C4-2B (cell line): Measurements from ENCODE around the gene PRKAR2B.

Experiments used
- H3K27ac ChIP-seq: fragments of 450-650 bp; 2 replicates; pipeline ENCODE4 v1.5.1; 2017
- ZFX ChIP-seq: fragments of 450-650 bp; IDR thresholded peaks from 2 replicates; pipeline ENCODE4 v1.6.1; 2017
- TF ChIP-seq, protein P1 (sequence below): fragments of 450-650 bp; conservative IDR thresholded peaks from 2 replicates; pipeline ENCODE4 v1.5.1; 2017; ENCODE audit warnings: mild to moderate bottlenecking

The PRKAR2B gene

GRCh38 chr7:107029061-107029763 is 15.3 kb upstream of the PRKAR2B start:
- TF ChIP-seq ZFX, result no peak
- no peak overlapping the region for H3K27ac ChIP-seq

GRCh38 chr7:107029764-107030286 is 14.7 kb upstream of the PRKAR2B start:
- TF ChIP-seq ZFX, result no peak
- TF ChIP-seq, protein P1, sequence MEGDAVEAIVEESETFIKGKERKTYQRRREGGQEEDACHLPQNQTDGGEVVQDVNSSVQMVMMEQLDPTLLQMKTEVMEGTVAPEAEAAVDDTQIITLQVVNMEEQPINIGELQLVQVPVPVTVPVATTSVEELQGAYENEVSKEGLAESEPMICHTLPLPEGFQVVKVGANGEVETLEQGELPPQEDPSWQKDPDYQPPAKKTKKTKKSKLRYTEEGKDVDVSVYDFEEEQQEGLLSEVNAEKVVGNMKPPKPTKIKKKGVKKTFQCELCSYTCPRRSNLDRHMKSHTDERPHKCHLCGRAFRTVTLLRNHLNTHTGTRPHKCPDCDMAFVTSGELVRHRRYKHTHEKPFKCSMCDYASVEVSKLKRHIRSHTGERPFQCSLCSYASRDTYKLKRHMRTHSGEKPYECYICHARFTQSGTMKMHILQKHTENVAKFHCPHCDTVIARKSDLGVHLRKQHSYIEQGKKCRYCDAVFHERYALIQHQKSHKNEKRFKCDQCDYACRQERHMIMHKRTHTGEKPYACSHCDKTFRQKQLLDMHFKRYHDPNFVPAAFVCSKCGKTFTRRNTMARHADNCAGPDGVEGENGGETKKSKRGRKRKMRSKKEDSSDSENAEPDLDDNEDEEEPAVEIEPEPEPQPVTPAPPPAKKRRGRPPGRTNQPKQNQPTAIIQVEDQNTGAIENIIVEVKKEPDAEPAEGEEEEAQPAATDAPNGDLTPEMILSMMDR, result no peak
- H3K27ac ChIP-seq, result no peak overlapping the region

DNA sequence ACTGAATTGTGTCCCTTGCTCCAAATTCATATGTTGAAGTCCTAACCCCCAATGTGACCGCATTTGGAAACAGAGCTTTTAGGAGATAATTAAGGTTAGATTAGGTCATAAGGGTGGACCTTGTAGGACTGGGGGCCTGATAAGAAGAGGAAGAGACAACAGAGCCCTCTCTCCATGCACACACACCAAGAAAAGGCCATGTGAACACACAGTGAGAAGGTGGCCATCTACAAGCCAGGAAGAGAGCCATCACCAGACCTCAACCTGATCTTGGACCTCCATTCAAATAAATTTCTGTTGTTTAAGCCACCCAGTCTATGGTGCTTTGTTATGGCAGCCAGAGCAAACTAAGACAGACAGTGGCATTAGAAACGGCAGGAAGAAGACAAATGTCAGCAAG is 12.5 kb upstream of the PRKAR2B start:
- H3K27ac ChIP-seq, result no peak overlapping the region
- no peak for TF ChIP-seq ZFX
- TF ChIP-seq, protein P1, result no peak

GRCh38 chr7:107032720-107033438 is 11.6 kb upstream of the PRKAR2B start:
- TF ChIP-seq, protein P1, result no peak
- TF ChIP-seq ZFX, result no peak
- H3K27ac ChIP-seq, result no peak overlapping the region

DNA sequence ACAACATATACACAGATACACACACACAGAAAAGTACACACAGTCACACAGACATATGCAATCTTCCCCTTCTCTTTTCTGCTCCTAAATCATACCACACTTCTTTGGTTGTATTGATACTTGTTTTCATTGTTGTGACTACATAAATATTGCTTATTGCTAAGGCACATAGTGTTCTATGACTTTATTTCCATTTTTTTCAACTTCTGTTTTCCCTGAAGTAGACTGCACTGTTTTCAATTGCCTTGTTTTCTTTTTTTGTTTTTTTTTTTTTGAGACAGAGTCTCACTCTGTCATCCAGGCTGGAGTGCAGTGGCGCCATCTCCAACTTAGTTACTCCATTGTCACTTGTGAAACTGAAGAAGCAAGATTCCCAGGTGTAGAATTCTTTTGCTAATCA is 10.0 kb upstream of the PRKAR2B start:
- H3K27ac ChIP-seq, result no peak overlapping the region
- TF ChIP-seq, protein P1, result no peak
- no peak for TF ChIP-seq ZFX

- TF ChIP-seq, protein P1, result no peak
- no peak for TF ChIP-seq ZFX
- no peak overlapping the region for H3K27ac ChIP-seq
Observed at GRCh38 chr7:107035446-107035845, 9.1 kb upstream of the PRKAR2B start.

DNA sequence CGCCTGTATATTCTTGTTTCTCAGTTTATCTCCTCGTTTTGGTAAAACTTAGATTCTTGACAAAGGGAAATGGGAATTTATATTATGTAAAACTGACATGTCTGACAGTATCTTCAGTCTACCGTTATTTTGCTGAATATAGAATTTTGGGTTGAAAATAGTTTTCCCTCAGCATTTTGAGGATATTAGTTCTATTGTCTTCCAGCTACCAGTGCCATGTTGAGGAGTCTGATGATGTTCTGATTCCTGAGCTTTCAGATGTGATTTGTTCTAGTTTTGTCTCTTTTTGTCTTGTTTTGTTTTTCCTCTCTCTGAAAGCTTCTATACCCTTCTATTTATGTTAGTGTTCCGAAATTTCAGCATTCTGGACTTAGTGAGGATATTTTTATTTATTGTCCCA is 8.0 kb upstream of the PRKAR2B start:
- TF ChIP-seq, protein P1, result no peak
- no peak for TF ChIP-seq ZFX
- no peak overlapping the region for H3K27ac ChIP-seq
